Measurements from ENCODE around the gene RAP1GAP. TPM values are rescaled to one million over a fixed set of nuclear protein-coding genes. Genes with fewer than 3 reads are reported as not detected.

The RAP1GAP gene
- total RNA-seq, 1 donor from 2014 or later = 2.6 TPM

DNA sequence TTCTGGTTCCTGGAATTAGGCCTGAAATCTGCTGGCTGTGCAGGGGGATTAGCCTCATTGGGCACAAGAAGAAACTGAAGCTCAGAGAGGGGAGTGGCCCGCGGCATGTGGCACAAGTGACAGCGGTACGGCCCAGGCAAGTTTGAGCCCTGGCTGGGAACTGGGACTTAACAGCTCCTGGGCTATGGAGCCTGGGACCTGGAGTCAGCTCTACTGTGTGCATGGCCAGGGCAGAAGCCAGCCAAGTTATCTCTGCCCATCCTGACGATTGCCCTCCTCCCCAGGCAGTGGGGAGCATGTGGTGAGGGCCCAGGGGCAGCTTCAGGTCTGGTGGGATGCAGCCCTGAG, 98.7 kb downstream of the RAP1GAP start:
- no peak for DNase-seq (ENCODE audit: low spot score)
- H3K4me2 ChIP-seq = no peak overlapping the region
- Mint-ChIP-seq H3K36me3 (no peaks in the 10 kb centered on the region), H3K4me1 (peaks cover 44% of the 10 kb centered on the region), H3K9me3 (no peaks in the 10 kb centered on the region), H3K27me3 (ENCODE audit: insufficient read depth, low read depth) (peaks cover 6% of the 10 kb centered on the region), H3K27ac (no peak overlapping the region), H3K4me3 (no peak overlapping the region)
- no peaks in the 10 kb centered on the region for H4K20me1 ChIP-seq (ENCODE audit: low read depth)
- H3K79me2 ChIP-seq (ENCODE audit: low read depth) = no peaks in the 10 kb centered on the region
- no peaks in the 10 kb centered on the region for H3K36me3 ChIP-seq
- no peak overlapping the region for H3K9ac ChIP-seq
- TF ChIP-seq EZH2phosphoT487 (IDR thresholded peaks at IDR 0.05) = no peak
- TF ChIP-seq, protein P1, sequence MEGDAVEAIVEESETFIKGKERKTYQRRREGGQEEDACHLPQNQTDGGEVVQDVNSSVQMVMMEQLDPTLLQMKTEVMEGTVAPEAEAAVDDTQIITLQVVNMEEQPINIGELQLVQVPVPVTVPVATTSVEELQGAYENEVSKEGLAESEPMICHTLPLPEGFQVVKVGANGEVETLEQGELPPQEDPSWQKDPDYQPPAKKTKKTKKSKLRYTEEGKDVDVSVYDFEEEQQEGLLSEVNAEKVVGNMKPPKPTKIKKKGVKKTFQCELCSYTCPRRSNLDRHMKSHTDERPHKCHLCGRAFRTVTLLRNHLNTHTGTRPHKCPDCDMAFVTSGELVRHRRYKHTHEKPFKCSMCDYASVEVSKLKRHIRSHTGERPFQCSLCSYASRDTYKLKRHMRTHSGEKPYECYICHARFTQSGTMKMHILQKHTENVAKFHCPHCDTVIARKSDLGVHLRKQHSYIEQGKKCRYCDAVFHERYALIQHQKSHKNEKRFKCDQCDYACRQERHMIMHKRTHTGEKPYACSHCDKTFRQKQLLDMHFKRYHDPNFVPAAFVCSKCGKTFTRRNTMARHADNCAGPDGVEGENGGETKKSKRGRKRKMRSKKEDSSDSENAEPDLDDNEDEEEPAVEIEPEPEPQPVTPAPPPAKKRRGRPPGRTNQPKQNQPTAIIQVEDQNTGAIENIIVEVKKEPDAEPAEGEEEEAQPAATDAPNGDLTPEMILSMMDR (IDR thresholded peaks at IDR 0.05) = no peak
- TF ChIP-seq EZH2 (IDR thresholded peaks at IDR 0.05) = no peak
- peaks cover 13% of the 10 kb centered on the region for H3K4me1 ChIP-seq
- H3K27ac ChIP-seq = no peak overlapping the region
- H3F3A ChIP-seq (ENCODE audit: low read depth) = peaks cover 28% of the 10 kb centered on the region
- H3K4me3 ChIP-seq = no peak overlapping the region
- no peak overlapping the region for H2AFZ ChIP-seq (replicated peaks)
- H3K9me3 ChIP-seq (ENCODE audit: low read depth) = no peaks in the 10 kb centered on the region
- no peaks in the 10 kb centered on the region for H3K27me3 ChIP-seq

DNA sequence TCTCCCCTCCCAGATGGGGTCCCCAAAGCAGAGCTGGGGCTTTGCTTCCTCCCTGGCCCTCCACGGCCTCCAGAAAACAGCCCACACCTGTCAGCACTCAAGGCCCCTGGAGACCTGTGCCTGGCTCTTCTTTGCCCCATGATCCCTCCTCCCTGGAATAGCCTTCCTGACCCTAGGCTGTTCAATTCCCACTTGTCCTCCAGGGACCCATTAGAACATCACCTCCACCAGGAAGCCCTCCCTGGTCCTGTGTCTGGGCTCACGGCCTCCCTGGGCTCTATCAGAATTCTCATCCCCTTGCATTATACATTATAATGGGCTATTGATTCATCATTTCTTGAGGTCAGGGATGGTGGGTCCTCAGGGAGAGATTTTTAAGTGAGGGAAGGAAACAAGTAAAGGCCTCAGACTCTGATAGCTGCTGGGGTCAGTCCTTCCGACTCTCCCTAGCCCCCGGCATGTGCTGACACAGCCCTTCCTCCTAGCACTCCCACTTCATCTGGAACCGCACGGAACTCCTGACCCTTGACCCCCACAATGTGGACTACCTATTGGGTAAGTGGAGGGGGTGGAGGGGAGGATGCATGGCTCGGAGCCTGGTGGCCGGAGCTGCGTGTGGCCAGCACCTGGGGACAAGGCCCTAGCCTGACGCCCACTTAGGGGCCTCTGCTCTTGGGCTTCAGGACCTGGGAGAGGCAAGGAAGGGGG, 99.2 kb downstream of the RAP1GAP start:
- Histone ChIP-seq H4K20me1 (ENCODE audit: low read depth) (no peaks in the 10 kb centered on the region), H3K27me3 (no peaks in the 10 kb centered on the region), H3K4me2 (no peak overlapping the region), H3F3A (ENCODE audit: low read depth) (peaks cover 24% of the 10 kb centered on the region), H3K4me3 (no peak overlapping the region), H2AFZ (replicated peaks) (no peak overlapping the region), H3K36me3 (no peaks in the 10 kb centered on the region), H3K27ac (no peak overlapping the region), H3K4me1 (peaks cover 9% of the 10 kb centered on the region), H3K79me2 (ENCODE audit: low read depth) (no peaks in the 10 kb centered on the region), H3K9ac (no peak overlapping the region), H3K9me3 (ENCODE audit: low read depth) (no peaks in the 10 kb centered on the region)
- peaks cover 6% of the 10 kb centered on the region for H3K27me3 Mint-ChIP-seq (ENCODE audit: insufficient read depth, low read depth)
- H3K9me3 Mint-ChIP-seq = no peaks in the 10 kb centered on the region
- H3K27ac Mint-ChIP-seq = peak overlapping the region; percentile 57
- TF ChIP-seq EZH2 (IDR thresholded peaks at IDR 0.05) = no peak
- H3K4me3 Mint-ChIP-seq = peak overlapping the region; percentile 60
- DNase-seq (ENCODE audit: low spot score) = no peak
- no peaks in the 10 kb centered on the region for H3K36me3 Mint-ChIP-seq
- peaks cover 43% of the 10 kb centered on the region for H3K4me1 Mint-ChIP-seq

DNA sequence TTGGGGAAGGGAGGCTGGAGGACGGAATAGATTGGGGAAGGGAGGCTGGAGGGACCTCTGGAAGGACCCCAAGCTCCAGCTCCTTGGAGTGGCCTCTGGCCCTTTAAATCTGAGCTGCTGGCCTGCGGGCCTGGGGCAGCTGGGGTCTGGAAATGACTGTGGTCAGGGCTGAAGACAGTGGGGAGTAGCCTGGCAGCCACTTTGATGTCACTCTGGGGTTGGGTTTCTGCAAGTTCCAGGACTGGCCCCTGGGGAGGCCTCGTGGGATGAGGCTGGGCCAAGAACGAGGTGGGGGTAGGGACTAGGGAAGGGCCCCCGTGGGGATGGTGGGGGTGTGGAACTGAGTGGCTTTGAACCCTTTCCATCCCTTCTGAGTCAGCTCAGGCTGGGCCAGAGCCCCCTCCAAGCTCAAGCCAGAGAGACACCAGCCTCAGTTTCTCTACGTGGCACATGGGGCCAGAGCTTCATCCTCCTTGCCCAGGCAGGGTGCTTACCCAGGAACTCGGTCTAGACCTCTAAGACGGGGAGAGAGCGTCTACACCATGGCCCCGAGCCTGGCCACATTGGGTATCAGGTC, 100.3 kb downstream of the RAP1GAP start:
- H3K4me1 Mint-ChIP-seq = peaks cover 35% of the 10 kb centered on the region
- peak overlapping the region; percentile 90 for H3K27ac Mint-ChIP-seq
- Histone ChIP-seq H3K4me1 (no peaks in the 10 kb centered on the region), H3K9ac (no peak overlapping the region), H3K36me3 (no peaks in the 10 kb centered on the region), H2AFZ (replicated peaks) (no peak overlapping the region), H3K79me2 (ENCODE audit: low read depth) (no peaks in the 10 kb centered on the region), H3F3A (ENCODE audit: low read depth) (peaks cover 13% of the 10 kb centered on the region), H3K27me3 (no peaks in the 10 kb centered on the region), H3K4me3 (no peak overlapping the region), H3K9me3 (ENCODE audit: low read depth) (no peaks in the 10 kb centered on the region), H4K20me1 (ENCODE audit: low read depth) (peaks cover 7% of the 10 kb centered on the region), H3K4me2 (no peak overlapping the region), H3K27ac (no peak overlapping the region)
- H3K36me3 Mint-ChIP-seq = no peaks in the 10 kb centered on the region
- DNase-seq (ENCODE audit: low spot score) = no peak
- H3K27me3 Mint-ChIP-seq (ENCODE audit: insufficient read depth, low read depth) = peaks cover 6% of the 10 kb centered on the region
- TF ChIP-seq EZH2 (IDR thresholded peaks at IDR 0.05) (no peak), EZH2phosphoT487 (IDR thresholded peaks at IDR 0.05) (no peak)
- TF ChIP-seq, protein P1 (IDR thresholded peaks at IDR 0.05) = no peak
- H3K4me3 Mint-ChIP-seq = no peak overlapping the region
- no peaks in the 10 kb centered on the region for H3K9me3 Mint-ChIP-seq
